ENCODE results near the gene KL.

The KL gene

GRCh38 chr13:33107361-33107760 is 91.1 kb downstream of the KL start:
- TF ChIP-seq CTCF (IDR thresholded peaks at IDR 0.05): no peak
- H3K9me3 ChIP-seq: no peaks in the 10 kb centered on the region
- no peaks in the 10 kb centered on the region for H3K36me3 ChIP-seq
- no peak overlapping the region for H3K4me3 ChIP-seq (ENCODE audit: low read depth in 1 of 2, low read length in 1 of 2)
- no peak overlapping the region for H3K27ac ChIP-seq
- H3K27me3 ChIP-seq: no peaks in the 10 kb centered on the region
- no peaks in the 10 kb centered on the region for H3K4me1 ChIP-seq (ENCODE audit: control insufficient read depth in 1 of 2, insufficient read depth in 1 of 2, low read depth in 1 of 2, low read length in 1 of 2)

- TF ChIP-seq CTCF (IDR thresholded peaks at IDR 0.05): no peak
- H3K27ac ChIP-seq: no peak overlapping the region
- no peaks in the 10 kb centered on the region for H3K36me3 ChIP-seq
- no peaks in the 10 kb centered on the region for H3K27me3 ChIP-seq
- no peaks in the 10 kb centered on the region for H3K4me1 ChIP-seq (ENCODE audit: control insufficient read depth in 1 of 2, insufficient read depth in 1 of 2, low read depth in 1 of 2, low read length in 1 of 2)
- no peak overlapping the region for H3K4me3 ChIP-seq (ENCODE audit: low read depth in 1 of 2, low read length in 1 of 2)
- no peaks in the 10 kb centered on the region for H3K9me3 ChIP-seq
Observed at GRCh38 chr13:33108620-33109019, 92.4 kb downstream of the KL start.

GRCh38 chr13:33109271-33109697 is 93.1 kb downstream of the KL start:
- Histone ChIP-seq H3K27me3 (no peaks in the 10 kb centered on the region), H3K36me3 (no peaks in the 10 kb centered on the region), H3K4me3 (ENCODE audit: low read depth in 1 of 2, low read length in 1 of 2) (no peak overlapping the region), H3K9me3 (no peaks in the 10 kb centered on the region), H3K27ac (no peak overlapping the region), H3K4me1 (ENCODE audit: control insufficient read depth in 1 of 2, insufficient read depth in 1 of 2, low read depth in 1 of 2, low read length in 1 of 2) (no peaks in the 10 kb centered on the region)
- TF ChIP-seq CTCF (IDR thresholded peaks at IDR 0.05): no peak

- no peaks in the 10 kb centered on the region for H3K27me3 ChIP-seq
- H3K27ac ChIP-seq: no peak overlapping the region
- H3K36me3 ChIP-seq: no peaks in the 10 kb centered on the region
- H3K9me3 ChIP-seq: no peaks in the 10 kb centered on the region
- no peak overlapping the region for H3K4me3 ChIP-seq (ENCODE audit: low read depth in 1 of 2, low read length in 1 of 2)
- no peak for TF ChIP-seq CTCF (IDR thresholded peaks at IDR 0.05)
- H3K4me1 ChIP-seq (ENCODE audit: control insufficient read depth in 1 of 2, insufficient read depth in 1 of 2, low read depth in 1 of 2, low read length in 1 of 2): no peaks in the 10 kb centered on the region
Observed at GRCh38 chr13:33109801-33110200, 93.6 kb downstream of the KL start.

- Histone ChIP-seq H3K4me3 (ENCODE audit: low read depth in 1 of 2, low read length in 1 of 2) (no peak overlapping the region), H3K27me3 (no peaks in the 10 kb centered on the region), H3K27ac (no peak overlapping the region), H3K36me3 (no peaks in the 10 kb centered on the region), H3K4me1 (ENCODE audit: control insufficient read depth in 1 of 2, insufficient read depth in 1 of 2, low read depth in 1 of 2, low read length in 1 of 2) (no peaks in the 10 kb centered on the region), H3K9me3 (no peaks in the 10 kb centered on the region)
- no peak for TF ChIP-seq CTCF (IDR thresholded peaks at IDR 0.05)
Observed at GRCh38 chr13:33110386-33110712, 94.1 kb downstream of the KL start.
